Measurements from ENCODE around the gene SNRPD1. TPM values are rescaled to one million over a fixed set of nuclear protein-coding genes. Genes with fewer than 3 reads are reported as not detected.

The SNRPD1 gene
- total and polyA plus RNA-seq, 9 of the 15 experiments (the other 6 are each of a cell fraction or from before 2014, with no cell fraction given), result 186 to 1,063 (median 313) TPM

- TF ChIP-seq ARID1B (IDR thresholded peaks at IDR 0.05), result 0 out of 2 replicates have a peak, but pooled peaks have one; percentile 7
- TF ChIP-seq LARP7 (IDR thresholded peaks at IDR 0.05), result no peak
- TF ChIP-seq CEBPB (tag; IDR thresholded peaks at IDR 0.05), result peak; percentile 54; the same call in 1 of the 2 replicates
- no peak for TF ChIP-seq MAFG (tag; conservative IDR thresholded peaks at IDR 0.05)
- TF ChIP-seq GATA2 (CRISPR knock-in tag; IDR thresholded peaks at IDR 0.05), result no peak
- TF ChIP-seq ZNF507 (tag; conservative IDR thresholded peaks at IDR 0.05), result no peak
- TF ChIP-seq KDM4B (IDR thresholded peaks at IDR 0.05; ENCODE audit: borderline replicate concordance in 2 of 2, low read depth in 1 of 2), result no peak
- peak; percentile 64 for TF ChIP-seq ZFX (CRISPR knock-in tag; IDR thresholded peaks at IDR 0.05)
- TF ChIP-seq ASH1L (IDR thresholded peaks at IDR 0.05; ENCODE audit: borderline replicate concordance, low read depth, partially characterized antibody), result no peak
- TF ChIP-seq ZNF282 (CRISPR knock-in tag; IDR thresholded peaks at IDR 0.05), result no peak
- no peak for TF ChIP-seq NFIX (CRISPR knock-in tag; IDR thresholded peaks at IDR 0.05; ENCODE audit: low read depth)
- no peak for TF ChIP-seq RBM25 (IDR thresholded peaks at IDR 0.05; ENCODE audit: low read depth, low read length, severe bottlenecking)
- TF ChIP-seq BRF2 (IDR thresholded peaks at IDR 0.05; ENCODE audit: borderline replicate concordance, insufficient read depth, insufficient read length), result no peak
- TF ChIP-seq TAF7 (tag; IDR thresholded peaks at IDR 0.05), result no peak
- TF ChIP-seq E2F5 (CRISPR knock-in tag; IDR thresholded peaks at IDR 0.05), result no peak
- TF ChIP-seq LCOR (CRISPR knock-in tag; IDR thresholded peaks at IDR 0.05), result no peak
- TF ChIP-seq SAFB (IDR thresholded peaks at IDR 0.05; ENCODE audit: borderline replicate concordance, low read depth, low read length), result no peak
- no peak for TF ChIP-seq IRF1 (CRISPR knock-in tag; IDR thresholded peaks at IDR 0.05; ENCODE audit: borderline replicate concordance)
- no peak for TF ChIP-seq RBM39 (optimal IDR thresholded peaks at IDR 0.05; ENCODE audit: low read depth, low read length)
- no peak for TF ChIP-seq SIN3A (IDR thresholded peaks at IDR 0.05; ENCODE audit: borderline replicate concordance in 2 of 2, control insufficient read depth in 1 of 2, low read depth in 2 of 2, low read length in 2 of 2)
- no peak for TF ChIP-seq ZNF12 (CRISPR knock-in tag; IDR thresholded peaks at IDR 0.05)
- no peak for TF ChIP-seq ZNF707 (CRISPR knock-in tag; conservative IDR thresholded peaks at IDR 0.05)
- TF ChIP-seq TAF15 (IDR thresholded peaks at IDR 0.05; ENCODE audit: low read depth, low read length), result no peak
- no peak for TF ChIP-seq DACH1 (IDR thresholded peaks at IDR 0.05; ENCODE audit: partially characterized antibody)
These were observed 13.2 kb upstream of the SNRPD1 start (continued) for GRCh38 chr18:21598726-21599584.

All from K562 (cell line).